ENCODE results near the gene SHROOM3.

SHROOM3 gene

DNA sequence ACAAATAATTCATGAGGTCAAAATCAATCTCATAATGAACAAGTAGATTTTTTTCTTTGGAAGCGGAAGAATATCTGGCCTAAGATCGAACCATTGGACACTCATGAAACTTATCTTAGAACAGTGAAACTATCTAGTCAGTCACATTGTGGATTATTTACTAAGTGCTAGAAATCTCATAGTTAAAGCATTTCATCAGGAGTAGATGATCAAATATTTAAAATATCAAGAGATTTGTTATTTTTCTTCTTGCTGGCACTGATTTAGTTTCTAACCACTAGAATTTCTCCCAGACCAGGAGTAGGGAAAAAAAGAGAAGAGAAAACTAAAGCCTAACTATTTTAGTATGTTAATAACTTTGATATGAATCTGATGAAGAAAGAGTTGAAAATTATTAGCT, 105.5 kb downstream of the SHROOM3 start:
- DNase-seq (ENCODE audit: low read depth): no peak

- DNase-seq (ENCODE audit: low read depth): no peak
These were observed 108.3 kb downstream of the SHROOM3 start for GRCh38 chr4:76543378-76543777.

GRCh38 chr4:76544725-76545124, 109.7 kb downstream of the SHROOM3 start:
- DNase-seq (ENCODE audit: low read depth): no peak

DNA sequence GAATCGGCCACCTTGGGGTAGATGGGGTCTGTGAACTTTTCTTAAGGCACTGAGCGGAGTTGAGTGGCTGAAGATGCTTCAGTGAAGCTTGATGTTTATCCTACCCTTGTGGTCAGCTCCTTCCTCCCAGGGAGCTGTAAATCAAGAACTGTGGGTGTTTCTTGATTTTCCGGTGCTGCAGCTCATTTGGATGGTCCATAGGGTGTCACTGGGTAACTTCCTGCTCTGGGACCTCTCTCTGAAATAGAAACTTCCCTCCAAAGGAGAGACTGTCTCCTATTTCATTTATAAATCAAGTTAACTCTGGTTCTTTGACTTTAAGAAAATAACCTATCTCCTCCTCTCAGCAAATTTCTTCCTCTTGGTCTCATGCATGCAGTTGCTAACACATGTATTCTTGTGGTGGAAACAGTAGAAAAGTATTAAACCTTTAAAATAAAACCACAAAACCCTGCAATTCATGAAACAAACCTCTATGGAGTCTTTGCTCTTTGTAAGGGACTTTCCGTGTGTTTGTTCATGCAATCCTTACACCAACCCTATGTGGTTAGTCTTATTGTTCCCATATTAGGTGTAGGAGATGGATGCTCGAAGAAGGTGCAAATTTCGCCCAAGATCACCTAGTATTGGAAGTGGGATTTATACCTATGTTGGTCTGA, 110.3 kb downstream of the SHROOM3 start:
- no peak for DNase-seq (ENCODE audit: low read depth)

DNA sequence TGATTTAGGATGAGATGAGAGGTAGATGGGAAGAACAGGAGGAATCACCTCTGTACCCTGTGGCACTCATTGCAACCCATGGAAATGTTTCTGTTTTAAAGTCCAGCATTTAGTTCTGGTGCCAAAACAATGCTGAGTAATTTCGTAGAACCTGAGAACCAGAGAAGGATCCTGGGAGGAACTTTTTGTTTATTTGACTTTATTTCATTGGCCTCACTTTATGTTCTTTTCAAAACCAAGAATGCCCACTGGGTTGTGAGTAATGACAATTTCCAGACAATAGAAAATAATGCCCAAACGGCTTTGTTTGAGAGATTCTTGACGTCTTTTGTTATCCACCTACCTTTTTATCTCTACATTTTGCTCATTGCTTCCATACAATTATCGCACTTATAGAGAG, 111.3 kb downstream of the SHROOM3 start:
- DNase-seq (ENCODE audit: low read depth): no peak

- DNase-seq (ENCODE audit: low read depth): no peak
These were observed 112.0 kb downstream of the SHROOM3 start for GRCh38 chr4:76546759-76547742.

GRCh38 chr4:76548704-76549103, 113.7 kb downstream of the SHROOM3 start:
- no peak for DNase-seq (ENCODE audit: low read depth)

GRCh38 chr4:76549765-76550164, 114.7 kb downstream of the SHROOM3 start:
- DNase-seq (ENCODE audit: low read depth): no peak

DNA sequence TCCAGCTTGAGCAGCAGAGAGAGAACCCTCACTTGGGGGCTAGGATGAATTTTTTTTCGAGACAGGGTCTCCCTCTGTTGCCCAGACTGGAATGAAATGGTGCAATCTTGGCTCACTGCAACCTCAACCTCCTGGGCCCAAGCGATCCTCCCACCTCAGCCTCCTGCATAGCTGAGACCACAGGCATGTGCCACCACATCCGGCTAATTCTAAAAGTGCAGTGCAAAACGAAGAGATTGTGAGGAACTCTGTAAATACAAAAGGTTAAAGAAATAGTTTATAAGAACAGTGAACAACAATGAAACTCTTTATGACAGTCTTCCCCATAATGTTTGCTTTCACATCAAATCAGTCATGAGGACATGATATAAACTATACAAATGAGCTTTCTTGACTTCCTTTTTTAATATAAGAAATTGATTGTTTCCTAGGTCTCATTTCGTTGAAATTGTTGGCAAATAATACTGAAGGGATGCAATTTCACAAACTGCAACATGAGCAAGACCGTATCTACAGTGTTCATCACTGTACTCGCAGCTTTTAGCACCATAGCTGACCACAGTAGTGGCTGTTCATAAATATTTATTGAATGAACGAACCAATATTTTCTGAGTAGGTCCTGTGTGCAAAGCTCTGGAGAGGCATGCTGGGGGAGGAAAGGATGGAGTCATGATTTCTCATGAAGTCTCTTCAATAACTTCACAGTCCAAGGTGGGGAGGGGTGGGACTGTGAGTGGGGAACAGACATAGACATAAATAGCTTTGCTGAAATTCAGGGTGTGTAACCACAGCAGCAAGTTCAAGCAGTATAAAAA, 116.1 kb downstream of the SHROOM3 start:
- DNase-seq (ENCODE audit: low read depth): no peak

GRCh38 chr4:76554630-76555029, 119.6 kb downstream of the SHROOM3 start:
- DNase-seq (ENCODE audit: low read depth): no peak

- DNase-seq (ENCODE audit: low read depth): no peak
These were observed 121.4 kb downstream of the SHROOM3 start for GRCh38 chr4:76556452-76556851.

DNA sequence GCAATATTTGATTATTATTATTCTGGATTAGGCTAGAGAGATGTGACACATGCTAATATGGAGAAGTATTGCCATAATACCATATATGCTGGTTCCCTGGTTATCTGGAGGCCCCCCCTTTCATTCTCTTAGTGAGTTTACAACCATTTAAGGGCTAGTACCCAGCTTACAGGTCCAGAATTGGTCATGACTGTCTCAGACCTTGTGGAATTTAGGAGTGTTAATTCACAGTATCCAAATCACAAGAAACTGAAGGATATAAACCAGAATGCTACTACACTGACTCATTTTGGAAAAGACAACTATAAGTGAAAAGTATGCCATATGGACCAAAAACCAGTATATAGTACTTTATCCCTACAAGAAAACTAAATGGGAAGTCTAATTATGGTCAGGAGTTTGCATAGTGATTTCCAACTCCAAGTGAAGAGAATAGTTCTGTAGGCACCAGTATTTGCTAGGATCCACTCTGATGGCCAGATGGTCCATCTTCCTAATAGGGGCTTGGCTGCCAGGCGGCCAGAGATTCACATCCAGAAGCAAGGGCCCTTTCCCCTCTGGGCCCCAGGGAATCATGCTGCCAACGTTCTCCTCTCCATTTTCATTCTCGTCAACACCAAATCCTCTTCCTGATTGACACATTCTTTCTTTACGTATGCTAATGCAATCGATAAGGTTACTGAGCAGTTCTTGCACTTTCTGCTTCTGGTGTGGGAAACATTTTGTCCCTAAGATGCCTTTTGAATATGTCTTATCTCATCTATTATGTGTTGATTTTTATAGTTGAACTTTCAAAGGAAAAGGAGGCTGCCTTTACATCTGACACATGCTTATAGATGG, 123.6 kb downstream of the SHROOM3 start:
- no peak for DNase-seq (ENCODE audit: low read depth)

DNA sequence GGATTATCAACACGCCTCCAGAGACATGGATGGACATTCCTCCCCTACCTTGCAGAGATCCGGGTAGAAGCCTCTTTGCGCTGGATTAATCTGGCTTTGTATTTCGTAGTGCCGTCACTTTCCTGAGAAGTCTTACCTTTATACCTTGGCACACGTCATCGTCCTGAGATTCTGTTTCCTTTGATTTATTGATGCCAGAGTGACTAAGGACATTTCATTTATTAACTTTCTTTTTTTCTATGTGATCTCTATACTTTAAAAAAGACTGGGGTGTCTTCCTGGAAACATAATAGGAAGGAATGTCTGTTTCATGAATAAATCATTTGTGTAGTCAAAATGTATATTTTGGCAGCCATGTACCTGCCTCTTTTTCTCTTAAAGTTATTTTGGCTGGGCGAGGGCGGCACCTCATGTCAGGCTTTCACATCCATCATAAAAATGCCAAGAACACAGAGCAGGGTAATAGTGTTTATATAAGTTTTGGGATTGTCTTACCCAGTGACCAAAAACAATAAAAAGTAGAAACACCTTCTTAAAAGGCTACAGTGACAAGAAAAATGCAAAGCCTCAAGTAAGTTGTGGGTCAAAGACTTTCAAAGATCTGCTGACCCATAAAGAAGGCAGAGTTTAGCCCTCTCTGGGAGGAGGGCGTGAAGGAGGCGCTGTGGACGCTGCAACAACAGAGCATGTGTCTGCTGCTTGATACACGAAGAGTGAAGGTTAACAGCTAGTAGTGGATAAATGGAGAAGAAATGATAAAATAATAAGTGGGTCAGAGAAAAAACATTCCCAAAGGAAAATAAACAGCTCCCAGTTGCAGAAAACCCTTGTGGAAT, 124.4 kb downstream of the SHROOM3 start:
- no peak for DNase-seq (ENCODE audit: low read depth)

DNA sequence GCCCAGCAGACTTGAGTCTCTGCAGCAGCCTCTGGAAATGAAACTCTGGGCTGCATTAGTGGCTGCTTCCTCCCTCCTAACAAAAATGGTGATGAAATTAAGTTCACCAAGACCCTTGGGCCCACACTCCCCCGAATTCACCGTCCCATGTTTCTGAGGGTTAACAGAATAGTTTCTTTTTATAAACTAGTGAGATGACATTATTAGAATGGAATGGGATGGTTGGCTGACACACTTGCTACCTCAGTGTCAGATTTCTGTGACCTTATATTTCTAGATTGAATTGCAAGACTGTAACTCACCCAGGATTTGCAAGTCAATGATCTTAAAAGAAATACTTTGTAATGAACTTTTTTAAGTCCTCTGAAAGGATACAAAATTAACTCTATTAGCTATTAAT, 127.1 kb downstream of the SHROOM3 start:
- DNase-seq (ENCODE audit: low read depth): no peak

DNA sequence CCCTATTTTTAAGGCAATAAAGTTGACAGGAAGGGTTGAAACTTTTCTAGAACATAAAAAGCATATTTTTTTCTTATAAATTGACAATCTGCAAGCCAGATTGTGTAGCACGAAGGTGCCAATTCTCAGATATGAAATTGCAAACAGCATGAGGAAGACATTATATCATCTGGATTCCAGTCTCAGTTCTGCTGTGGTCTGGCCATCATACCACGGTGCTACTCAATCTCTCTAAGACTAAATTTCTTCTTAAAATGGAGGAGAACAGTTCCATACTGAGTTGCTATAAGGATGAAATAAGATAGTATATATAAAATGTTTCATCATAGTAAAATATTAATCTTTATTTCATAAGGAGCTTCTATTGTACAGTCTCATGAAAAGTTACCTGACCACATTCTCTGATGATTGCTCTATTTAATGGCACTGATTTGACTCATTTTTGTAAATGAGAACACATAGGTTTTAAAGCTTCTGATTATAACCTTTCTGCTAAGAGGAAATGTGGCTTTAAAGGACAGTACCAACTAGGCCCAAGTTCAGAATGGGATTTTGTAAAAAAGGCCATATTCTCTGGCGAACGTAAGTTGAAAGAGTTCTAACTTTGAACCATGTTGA, 127.9 kb downstream of the SHROOM3 start:
- DNase-seq (ENCODE audit: low read depth): no peak

GRCh38 chr4:76563454-76564122, 128.6 kb downstream of the SHROOM3 start:
- DNase-seq (ENCODE audit: low read depth): no peak

- no peak for DNase-seq (ENCODE audit: low read depth)
These were observed 129.3 kb downstream of the SHROOM3 start for GRCh38 chr4:76564123-76564915.

- DNase-seq (ENCODE audit: low read depth): no peak
These were observed 133.2 kb downstream of the SHROOM3 start for GRCh38 chr4:76568262-76568661.

- no peak for DNase-seq (ENCODE audit: low read depth)
These were observed 134.2 kb downstream of the SHROOM3 start for GRCh38 chr4:76569225-76569624.
